Measurements from ENCODE around the gene ZDHHC22. TPM values are rescaled to one million over a fixed set of nuclear protein-coding genes. Genes with fewer than 3 reads are reported as not detected.

The ZDHHC22 gene
- total RNA-seq, 2 experiments from 2014 or later: not detected

- intact Hi-C loops (cut with DNase I, micrococcal nuclease): no loop called here
- Mint-ChIP-seq H3K36me3 (ENCODE audit: low read depth) (no peaks in the 10 kb centered on the region), H3K4me1 (ENCODE audit: low read depth) (peaks cover 19% of the 10 kb centered on the region), H3K27me3 (no peaks in the 10 kb centered on the region), H3K4me3 (no peak overlapping the region), H3K27ac (no peak overlapping the region), H3K9me3 (peaks cover 4% of the 10 kb centered on the region)
- Histone ChIP-seq H3K4me3 (ENCODE audit: low read length) (no peak overlapping the region), H3K9me3 (ENCODE audit: control insufficient read depth in 1 of 2, insufficient read depth in 1 of 2, low read length in 2 of 2) (peaks cover 7 to 10% of the 10 kb centered on the region in 2 experiments), H3K4me1 (ENCODE audit: insufficient read depth, low read length) (peaks cover 10% of the 10 kb centered on the region), H3K36me3 (ENCODE audit: insufficient read depth, low read length) (no peaks in the 10 kb centered on the region), H3K27me3 (ENCODE audit: control insufficient read depth in 1 of 2, insufficient read depth in 2 of 2, low read length in 2 of 2) (no peaks in the 10 kb centered on the region), H3K27ac (ENCODE audit: low read depth in 1 of 2, low read length in 2 of 2) (no peak overlapping the region)
- ChIA-PET POLR2A (no interaction called here), CTCF (no interaction called here)
- ATAC-seq (ENCODE audit: poor library complexity): peak; percentile 54
- TF ChIP-seq CTCF (IDR thresholded peaks at IDR 0.05): no peak
- DNase-seq: peak in 1 of 14 experiments; percentile 55
Observed at GRCh38 chr14:77088219-77088618, 53.4 kb downstream of the ZDHHC22 start.

GRCh38 chr14:77087631-77088030, 54.0 kb downstream of the ZDHHC22 start:
- ChIA-PET CTCF (no interaction called here), POLR2A (no interaction called here)
- Histone ChIP-seq H3K4me1 (ENCODE audit: insufficient read depth, low read length) (peaks cover 10% of the 10 kb centered on the region), H3K4me3 (ENCODE audit: low read length) (no peak overlapping the region), H3K9me3 (ENCODE audit: control insufficient read depth in 1 of 2, insufficient read depth in 1 of 2, low read length in 2 of 2) (peaks cover 7 to 10% of the 10 kb centered on the region in 2 experiments), H3K36me3 (ENCODE audit: insufficient read depth, low read length) (no peaks in the 10 kb centered on the region), H3K27me3 (ENCODE audit: control insufficient read depth in 1 of 2, insufficient read depth in 2 of 2, low read length in 2 of 2) (no peaks in the 10 kb centered on the region), H3K27ac (ENCODE audit: low read depth in 1 of 2, low read length in 2 of 2) (no peak overlapping the region)
- Mint-ChIP-seq H3K36me3 (ENCODE audit: low read depth) (no peaks in the 10 kb centered on the region), H3K4me3 (no peak overlapping the region), H3K9me3 (peaks cover 4% of the 10 kb centered on the region), H3K27ac (no peak overlapping the region), H3K27me3 (no peaks in the 10 kb centered on the region), H3K4me1 (ENCODE audit: low read depth) (peaks cover 19% of the 10 kb centered on the region)
- TF ChIP-seq CTCF (IDR thresholded peaks at IDR 0.05): no peak
- DNase-seq (no peak), ATAC-seq (ENCODE audit: poor library complexity) (no peak)
- intact Hi-C loops (cut with DNase I, micrococcal nuclease): no loop called here

DNA sequence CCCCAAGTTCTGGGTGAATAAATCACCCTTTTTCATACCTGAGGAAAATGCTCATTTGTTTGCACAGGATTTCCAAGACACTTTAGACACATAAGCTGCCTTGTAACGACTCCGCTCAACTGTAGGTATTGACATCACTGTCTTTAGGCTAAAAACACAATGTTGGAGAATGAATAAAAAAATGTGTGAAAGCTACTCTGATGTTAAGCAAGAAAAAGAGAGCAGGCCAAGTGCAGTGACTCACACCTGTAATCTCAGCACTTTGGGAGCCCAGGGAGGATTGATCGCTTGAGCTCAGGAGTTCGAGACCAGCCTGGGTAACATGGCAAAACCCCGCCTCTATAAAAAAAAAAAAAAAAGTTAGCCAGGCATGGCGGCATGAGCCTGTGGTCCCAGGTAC, 54.6 kb downstream of the ZDHHC22 start:
- H3K4me1 ChIP-seq (ENCODE audit: insufficient read depth, low read length): peaks cover 10% of the 10 kb centered on the region
- no peak overlapping the region for H3K27ac ChIP-seq (ENCODE audit: low read depth in 1 of 2, low read length in 2 of 2)
- DNase-seq (no peak), ATAC-seq (ENCODE audit: poor library complexity) (no peak)
- peaks cover 4% of the 10 kb centered on the region for H3K9me3 Mint-ChIP-seq
- TF ChIP-seq CTCF (IDR thresholded peaks at IDR 0.05): no peak
- no peaks in the 10 kb centered on the region for H3K36me3 Mint-ChIP-seq (ENCODE audit: low read depth)
- no peaks in the 10 kb centered on the region for H3K27me3 Mint-ChIP-seq
- no peaks in the 10 kb centered on the region for H3K27me3 ChIP-seq (ENCODE audit: control insufficient read depth in 1 of 2, insufficient read depth in 2 of 2, low read length in 2 of 2)
- peaks cover 4 to 10% of the 10 kb centered on the region in 2 experiments for H3K9me3 ChIP-seq (ENCODE audit: control insufficient read depth in 1 of 2, insufficient read depth in 1 of 2, low read length in 2 of 2)
- no peak overlapping the region for H3K4me3 Mint-ChIP-seq
- POLR2A ChIA-PET: no interaction called here
- intact Hi-C loops (cut with DNase I, micrococcal nuclease): no loop called here
- peaks cover 19% of the 10 kb centered on the region for H3K4me1 Mint-ChIP-seq (ENCODE audit: low read depth)
- H3K36me3 ChIP-seq (ENCODE audit: insufficient read depth, low read length): no peaks in the 10 kb centered on the region
- CTCF ChIA-PET: interaction anchor here (0.6 to 1.9 kb wide), 6 partner anchors 16 to 1187 kb away, joined by 3 to 7 read pairs (median 4); no protein-coding TSS in a partner anchor
- no peak overlapping the region for H3K4me3 ChIP-seq (ENCODE audit: low read length)
- H3K27ac Mint-ChIP-seq: no peak overlapping the region
